GM21515 (cell line): ENCODE data around the gene NT5C.

Experiments
- ATAC-seq: cut with Tn5 transposase; IDR thresholded peaks from one replicate; pipeline ENCODE4 v1.9.1; 2021; ENCODE audit not compliant: unreplicated experiment

The NT5C gene

DNA sequence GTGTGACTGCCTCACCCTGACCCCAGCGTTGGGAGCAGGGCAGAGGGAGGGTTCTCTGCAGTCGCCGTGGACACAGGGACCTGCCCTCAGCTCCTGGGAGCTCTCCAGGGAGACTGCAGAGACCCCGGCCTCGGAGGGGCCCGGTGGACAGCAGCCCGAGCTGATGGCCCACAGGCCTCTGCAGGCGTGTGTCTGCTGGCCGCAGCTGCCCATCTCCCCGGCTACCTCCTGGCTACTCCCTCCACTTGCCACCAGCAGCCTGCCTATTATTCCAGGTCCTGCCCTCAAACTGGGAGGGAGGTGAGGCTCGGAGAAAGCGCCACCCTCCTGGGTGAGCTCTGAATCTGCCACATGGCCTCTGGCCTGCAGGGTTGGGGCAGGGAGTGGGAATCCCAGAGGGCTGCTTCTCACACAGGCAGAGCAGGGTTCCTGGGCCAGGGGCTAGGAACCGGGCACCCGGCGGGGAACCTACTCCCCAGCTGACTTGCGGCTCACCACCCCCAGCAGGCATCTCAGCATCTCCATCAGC, 36.6 kb downstream of the NT5C start:
- no peak for ATAC-seq

GRCh38 chr17:75093548-75094158, 37.9 kb downstream of the NT5C start:
- no peak for ATAC-seq

GRCh38 chr17:75091855-75092327, 39.7 kb downstream of the NT5C start:
- no peak for ATAC-seq

GRCh38 chr17:75090871-75091854, 40.4 kb downstream of the NT5C start:
- no peak for ATAC-seq

DNA sequence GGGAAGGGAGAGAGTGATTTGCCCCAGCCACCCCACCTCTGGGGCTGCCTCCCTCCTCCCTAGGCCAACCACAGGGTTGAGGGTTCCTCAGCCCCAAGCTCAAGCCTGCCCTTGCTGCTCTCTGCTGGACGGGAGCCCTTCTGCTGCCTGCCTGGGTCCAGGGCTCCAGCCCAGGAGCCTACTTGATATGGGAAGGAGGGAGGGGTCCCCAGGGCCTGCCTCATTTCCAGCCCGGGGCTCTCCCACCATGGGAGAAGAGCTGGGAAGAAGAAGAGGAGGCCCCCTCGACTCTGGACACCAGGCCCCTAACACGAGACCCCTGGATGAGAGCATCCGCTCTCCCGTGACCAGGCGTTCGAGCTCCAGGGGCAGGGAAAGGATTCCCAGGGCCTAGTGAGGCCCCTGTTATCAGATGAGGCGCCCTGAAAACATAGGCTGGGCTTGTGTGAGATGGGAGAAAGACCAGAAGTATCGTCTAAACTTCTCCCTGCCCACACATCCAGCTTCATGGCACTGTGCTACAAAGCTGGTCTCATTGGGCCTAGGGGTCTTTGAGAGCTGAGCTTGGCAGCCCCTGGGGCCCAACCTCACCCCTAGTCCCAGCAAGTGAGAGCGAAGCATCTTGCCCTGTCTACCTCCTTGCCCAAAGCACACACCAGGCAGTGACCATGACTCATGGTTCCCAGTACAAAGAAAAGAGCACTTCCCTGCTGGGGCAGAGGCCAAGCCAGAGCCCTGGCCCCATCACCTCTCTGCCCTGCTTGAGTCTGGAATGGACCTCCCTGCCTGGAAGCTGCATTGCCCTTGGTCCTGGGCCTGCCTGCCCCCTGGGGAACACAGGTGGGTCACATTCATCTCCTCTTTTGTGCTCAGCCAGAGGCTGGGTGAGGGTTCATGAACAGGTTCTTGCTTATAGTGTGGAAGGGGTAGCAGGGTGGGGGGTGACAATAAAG, 42.8 kb downstream of the NT5C start:
- ATAC-seq, result no peak

GRCh38 chr17:75087558-75088453, 43.7 kb downstream of the NT5C start, which contains the start of gene SLC16A5:
TSS of gene SLC16A5 (plus strand) at chr17:75087954. CDS start at chr17:75093637, 5,683 bp downstream.
- no peak for ATAC-seq

GRCh38 chr17:75087182-75087557, 44.4 kb downstream of the NT5C start:
- no peak for ATAC-seq

- ATAC-seq, result no peak
These were observed 44.9 kb downstream of the NT5C start for GRCh38 chr17:75086496-75087181.

DNA sequence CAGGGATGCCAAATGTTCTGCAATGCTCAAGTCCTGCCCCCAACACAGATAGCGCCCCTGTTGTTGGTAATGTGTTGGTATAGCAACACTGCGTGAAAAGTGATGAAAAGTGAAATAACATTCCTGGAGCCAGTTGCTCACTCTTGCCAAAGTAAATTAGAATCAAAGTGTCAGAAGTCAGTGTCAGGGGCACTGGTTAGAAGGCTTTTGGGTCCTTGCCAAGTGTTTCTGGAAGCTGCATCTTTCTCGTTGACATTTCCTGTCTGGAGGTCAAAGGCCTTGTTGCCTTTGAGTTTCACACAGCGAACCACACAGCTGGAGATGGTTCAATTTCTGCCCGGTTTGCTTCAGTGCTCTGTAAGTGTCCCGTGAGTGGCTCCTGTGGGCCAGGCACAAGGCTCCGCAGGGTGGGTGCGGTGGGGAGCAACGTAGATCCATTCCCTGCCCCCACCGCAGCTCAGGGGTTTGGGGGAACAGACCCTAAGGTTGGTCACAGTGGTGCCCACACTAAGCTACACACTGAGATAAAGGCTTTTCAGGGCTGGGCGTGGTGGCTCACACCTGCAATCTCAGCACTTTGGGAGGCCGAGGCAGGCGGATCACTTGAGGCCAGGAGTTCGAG, 47.4 kb downstream of the NT5C start:
- ATAC-seq, result no peak

GRCh38 chr17:75082683-75083082, 48.9 kb downstream of the NT5C start:
- no peak for ATAC-seq

DNA sequence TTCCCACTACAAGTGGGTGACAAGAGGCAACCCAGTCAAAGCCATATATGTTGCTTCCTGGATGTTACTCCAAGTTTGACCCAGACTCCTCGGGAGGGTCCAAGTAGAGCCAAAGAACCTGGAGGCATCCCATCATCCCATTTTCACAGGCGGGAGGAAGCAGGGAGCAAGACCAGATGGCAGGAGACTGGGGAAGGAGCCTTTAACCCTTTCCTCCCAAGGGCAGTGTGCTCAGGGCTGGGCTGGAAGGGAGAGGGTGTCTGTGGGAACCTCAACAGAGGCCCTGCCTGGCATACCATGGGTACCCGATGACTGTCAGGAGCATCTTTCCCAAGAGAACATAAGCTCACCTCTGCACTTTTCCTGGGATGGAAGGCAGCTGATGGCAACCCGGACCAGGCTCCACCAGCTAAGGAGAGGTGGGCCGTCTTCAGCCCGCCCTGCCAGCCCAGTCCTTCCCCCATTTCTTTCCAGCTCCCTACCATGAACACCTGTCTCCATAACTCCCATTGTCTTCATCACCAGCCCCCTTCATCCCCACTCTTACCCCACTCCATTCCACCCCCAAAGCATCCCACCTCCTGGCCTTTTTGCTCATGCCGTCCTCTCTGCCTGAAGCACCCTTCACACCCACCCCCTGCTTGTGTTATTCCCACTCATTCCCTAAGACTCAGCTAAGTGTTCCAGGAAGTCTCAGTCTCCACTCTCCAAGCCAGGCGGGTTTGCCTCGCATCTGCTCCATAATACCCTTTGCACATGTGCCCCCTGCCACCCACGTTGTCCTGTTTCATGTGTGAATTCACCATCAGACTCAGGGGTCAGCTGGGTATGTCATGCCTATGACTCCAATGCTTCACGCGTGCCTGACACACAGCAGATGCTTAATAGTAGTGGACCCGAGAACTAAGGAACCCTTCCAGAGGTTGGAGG, 49.7 kb downstream of the NT5C start:
- no peak for ATAC-seq
